BLaER1 treated with 17β-estradiol and CSF1 and Interleukin-3, amounts not matched to agents 10 nM and 100 nM (cell line): Measurements from ENCODE around the gene CCNC.

Experiments
- H3K27ac ChIP-seq, 11 experiments: shearing (Covaris generic); formaldehyde crosslinking; 2 replicates each; pipeline ENCODE4 v1.8.1; 2022
- H3K27me3 ChIP-seq, 11 experiments: shearing (Covaris generic); formaldehyde crosslinking; 2 replicates each; pipeline ENCODE4 v1.8.1; 2022
- H3K36me3 ChIP-seq, 11 experiments: shearing (Covaris generic); formaldehyde crosslinking; 2 replicates each; pipeline ENCODE4 v1.8.1; 2022
- H3K4me1 ChIP-seq, 10 experiments: shearing (Covaris generic); formaldehyde crosslinking; 2 replicates each; pipeline ENCODE4 v1.8.1; 2022
- H3K4me2 ChIP-seq, 11 experiments: shearing (Covaris generic); formaldehyde crosslinking; 2 replicates each; pipeline ENCODE4 v1.8.1; 2022
- H3K4me3 ChIP-seq, 10 experiments: shearing (Covaris generic); formaldehyde crosslinking; 2 replicates each; pipeline ENCODE4 v1.8.1; 2022
- H3K9ac ChIP-seq, 11 experiments: shearing (Covaris generic); formaldehyde crosslinking; 2 replicates each; pipeline ENCODE4 v1.8.1; 2022
- H3K9me3 ChIP-seq, 11 experiments: shearing (Covaris generic); formaldehyde crosslinking; replicated peaks in 1 of 11; 2 replicates each; pipeline ENCODE4 v1.8.1; 2022
- H4K20me1 ChIP-seq, 11 experiments: shearing (Covaris generic); formaldehyde crosslinking; 2 replicates each; pipeline ENCODE4 v1.8.1; 2022
- Cebpa-rat ChIP-seq, 11 experiments: shearing (Covaris generic); IDR thresholded peaks; 2 replicates each; pipeline ENCODE4 v1.8.1; 2022

The CCNC gene

DNA sequence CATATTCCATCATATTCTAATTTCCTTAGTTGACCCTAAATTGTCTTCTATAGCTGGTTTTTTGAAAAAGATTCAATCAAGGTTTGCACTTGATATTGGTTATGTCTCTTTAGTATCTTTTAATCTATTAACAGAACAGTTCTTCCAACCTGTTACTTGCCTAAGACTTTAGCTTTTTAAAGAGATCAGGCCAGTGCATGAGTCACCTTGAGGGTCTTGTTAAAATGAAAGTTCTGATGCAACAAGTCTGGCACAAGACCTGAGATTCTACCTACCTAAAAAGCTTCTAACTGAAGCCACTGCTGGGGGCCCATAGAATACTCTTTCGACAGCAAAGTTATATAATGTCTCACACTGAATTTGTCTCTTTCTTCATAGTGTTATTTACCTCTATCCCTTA, 56.4 kb downstream of the CCNC start:
- Histone ChIP-seq H3K27me3 (no peaks in the 10 kb centered on the region), H3K9me3 (no peaks in the 10 kb centered on the region), H4K20me1 (peaks cover 0 to 25% (median 4%) of the 10 kb centered on the region in 11 experiments; a peak in 5 of 22 replicates), H3K4me3 (no peak overlapping the region), H3K4me1 (peaks cover 11 to 20% (median 18%) of the 10 kb centered on the region in 10 experiments), H3K9ac (no peak overlapping the region), H3K27ac (no peak overlapping the region), H3K4me2 (no peak overlapping the region), H3K36me3 (peaks cover 0 to 32% (median 25%) of the 10 kb centered on the region in 11 experiments; a peak in 18 of 22 replicates)
- TF ChIP-seq Cebpa-rat (IDR thresholded peaks at IDR 0.05): no peak

DNA sequence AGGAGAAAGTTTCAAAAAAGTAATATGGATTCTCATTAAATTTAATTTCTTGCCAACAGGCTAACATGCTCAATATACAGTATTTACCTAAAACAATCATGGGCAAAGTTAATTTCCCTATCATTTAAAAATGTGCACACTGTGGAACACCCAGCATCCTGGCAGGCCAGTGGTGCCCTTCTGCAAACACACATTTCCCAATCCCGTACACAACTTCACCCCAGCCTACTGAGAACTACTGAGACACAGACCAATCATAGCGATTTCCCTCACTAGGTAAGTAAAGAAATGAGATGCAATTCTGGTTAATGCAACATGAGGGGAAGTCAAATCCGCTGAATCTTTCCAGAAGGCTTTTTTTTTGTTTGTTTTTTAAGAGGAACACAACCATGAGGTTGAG, 60.8 kb downstream of the CCNC start:
- peaks cover 29 to 76% (median 61%) of the 10 kb centered on the region in 11 experiments for H3K36me3 ChIP-seq
- H3K9me3 ChIP-seq: no peaks in the 10 kb centered on the region
- no peak overlapping the region for H3K27ac ChIP-seq

DNA sequence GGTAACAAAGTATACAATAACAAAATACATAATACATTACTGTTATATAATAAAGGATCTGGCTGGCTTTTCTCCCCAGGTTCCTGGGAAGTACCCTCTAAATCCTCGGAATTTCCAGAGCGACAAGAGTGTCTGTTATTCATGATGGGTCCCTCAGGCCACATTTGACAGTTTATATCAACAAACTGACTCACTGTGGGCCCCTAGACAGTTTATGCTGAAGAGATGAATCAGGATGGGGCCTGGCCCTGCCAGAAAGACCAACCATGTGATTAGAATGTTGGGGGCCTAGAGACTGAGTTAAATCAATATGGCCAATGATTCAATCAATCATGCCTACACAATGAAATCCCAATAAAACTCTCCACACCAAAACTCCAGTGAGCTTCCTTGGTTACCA, 66.7 kb downstream of the CCNC start:
- no peak overlapping the region for H3K9ac ChIP-seq
- TF ChIP-seq Cebpa-rat (IDR thresholded peaks at IDR 0.05): no peak
- H3K9me3 ChIP-seq: no peaks in the 10 kb centered on the region
- H4K20me1 ChIP-seq: 0 out of 22 replicates have a peak, but pooled peaks cover 0 to 3% (median 0%) of the 10 kb centered on the region in 11 experiments
- H3K4me1 ChIP-seq: peaks cover 0 to 16% (median 0%) of the 10 kb centered on the region in 10 experiments; a peak in 6 of 20 replicates
- H3K27me3 ChIP-seq: no peaks in the 10 kb centered on the region
- no peak overlapping the region for H3K27ac ChIP-seq
- peaks cover 50 to 95% (median 63%) of the 10 kb centered on the region in 11 experiments for H3K36me3 ChIP-seq
- no peak overlapping the region for H3K4me2 ChIP-seq
- no peak overlapping the region for H3K4me3 ChIP-seq

More for the DNA sequence above, 60.8 kb downstream of the CCNC start:
- TF ChIP-seq Cebpa-rat (IDR thresholded peaks at IDR 0.05): no peak
- H3K4me1 ChIP-seq: peaks cover 0 to 2% (median 0%) of the 10 kb centered on the region in 10 experiments; a peak in 5 of 20 replicates
- no peak overlapping the region for H3K9ac ChIP-seq
- H3K27me3 ChIP-seq: no peaks in the 10 kb centered on the region
- H3K4me2 ChIP-seq: no peak overlapping the region
- peaks cover 0 to 11% (median 1%) of the 10 kb centered on the region in 11 experiments; a peak in 4 of 22 replicates for H4K20me1 ChIP-seq
- H3K4me3 ChIP-seq: no peak overlapping the region

DNA sequence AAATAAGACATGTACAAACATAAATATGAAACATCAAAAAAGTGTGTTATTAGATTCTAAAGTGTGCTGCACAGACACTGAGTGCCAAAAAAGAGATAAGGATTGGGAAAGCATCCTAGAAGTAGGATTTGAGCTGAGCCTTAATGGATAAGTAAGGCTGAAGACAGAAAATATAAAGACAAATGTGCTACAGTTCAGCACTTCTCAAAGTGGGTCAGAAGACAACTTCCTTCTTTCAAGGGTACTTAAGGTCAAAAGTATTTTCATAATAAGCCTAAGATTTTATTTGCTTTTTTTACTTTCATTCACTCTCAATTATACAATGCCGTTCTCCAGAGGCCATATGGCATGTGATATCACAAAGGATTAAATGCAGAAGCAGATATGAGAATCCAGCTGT, 70.0 kb downstream of the CCNC start:
- Histone ChIP-seq H3K9me3 (no peaks in the 10 kb centered on the region), H3K27ac (peak overlapping the region in 2 of 11 experiments; percentile 28 to 53; a peak in 3 of 22 replicates), H3K4me2 (peak overlapping the region in 2 of 11 experiments; percentile 53 to 69; a peak in 4 of 22 replicates), H3K4me3 (no peak overlapping the region), H3K9ac (no peak overlapping the region), H4K20me1 (0 out of 22 replicates have a peak, but pooled peaks cover 0 to 3% (median 0%) of the 10 kb centered on the region in 11 experiments), H3K27me3 (no peaks in the 10 kb centered on the region), H3K4me1 (peaks cover 0 to 16% (median 0%) of the 10 kb centered on the region in 10 experiments; a peak in 6 of 20 replicates), H3K36me3 (peaks cover 27 to 85% (median 42%) of the 10 kb centered on the region in 11 experiments)
- no peak for TF ChIP-seq Cebpa-rat (IDR thresholded peaks at IDR 0.05)

DNA sequence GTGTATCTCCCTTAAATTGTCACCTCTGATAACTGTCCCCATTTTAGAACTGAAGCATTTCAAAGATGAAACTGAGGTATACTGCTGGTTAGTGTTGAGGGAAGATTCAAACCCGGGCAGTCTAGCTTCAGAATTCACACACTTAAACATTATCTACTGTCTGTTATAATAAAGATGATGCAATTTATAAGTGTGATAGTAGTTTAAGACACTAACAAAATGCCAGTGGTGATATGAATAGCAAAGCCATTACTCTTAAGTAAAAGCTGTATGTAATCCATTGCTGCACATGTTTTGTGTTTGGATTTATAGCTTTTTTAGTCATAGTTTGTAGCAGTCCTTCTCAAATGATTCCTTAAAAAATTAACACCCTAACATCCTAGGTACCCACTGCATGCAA, 73.0 kb downstream of the CCNC start:
- peaks cover 0 to 16% (median 0%) of the 10 kb centered on the region in 10 experiments; a peak in 6 of 20 replicates for H3K4me1 ChIP-seq
- no peak overlapping the region for H3K4me2 ChIP-seq
- no peak overlapping the region for H3K4me3 ChIP-seq
- peaks cover 7 to 62% (median 16%) of the 10 kb centered on the region in 11 experiments; a peak in 18 of 22 replicates for H3K36me3 ChIP-seq
- no peak overlapping the region for H3K9ac ChIP-seq
- H3K27ac ChIP-seq: no peak overlapping the region
- H3K9me3 ChIP-seq: no peaks in the 10 kb centered on the region
- TF ChIP-seq Cebpa-rat (IDR thresholded peaks at IDR 0.05): no peak
- H4K20me1 ChIP-seq: 0 out of 22 replicates have a peak, but pooled peaks cover 0 to 3% (median 0%) of the 10 kb centered on the region in 11 experiments
- H3K27me3 ChIP-seq: no peaks in the 10 kb centered on the region
